22Rv1 (cell line): ENCODE results near the gene ZNF76.

Experiments
- H3K27ac ChIP-seq: fragments of 450-650 bp; 2 replicates; pipeline ENCODE4 v1.5.1; 2017
- CTCF ChIP-seq: fragments of 450-650 bp; IDR thresholded peaks from 2 replicates; pipeline ENCODE4 v1.5.1; 2017; ENCODE audit warnings: mild to moderate bottlenecking
- ZFX ChIP-seq: fragments of 450-650 bp; IDR thresholded peaks from 2 replicates; pipeline ENCODE4 v1.6.1; 2017; ENCODE audit warnings: antibody characterized with exemption, borderline replicate concordance

ZNF76 gene

GRCh38 chr6:35259194-35259947, at the start of gene ZNF76:
ZNF76 (plus strand) TSS chr6:35259735; CDS start chr6:35281152, 21,417 bp downstream.
- H3K27ac ChIP-seq, result peak within 1 kb of the TSS; percentile 75
- TF ChIP-seq CTCF (no peak), ZFX (no peak)

- TF ChIP-seq CTCF (no peak), ZFX (no peak)
- H3K27ac ChIP-seq, result no peak overlapping the region
Measured at GRCh38 chr6:35213298-35213791, 46.2 kb upstream of the ZNF76 start.

GRCh38 chr6:35213824-35214756, 45.4 kb upstream of the ZNF76 start, which contains the start of gene SCUBE3:
SCUBE3 (plus strand) TSS chr6:35213956; CDS start chr6:35214419, 463 bp downstream.
- TF ChIP-seq CTCF (no peak), ZFX (no peak)
- no peak within 1 kb of the TSS for H3K27ac ChIP-seq

- H3K27ac ChIP-seq, result no peak overlapping the region
- TF ChIP-seq ZFX (no peak), CTCF (no peak)
Measured at GRCh38 chr6:35214869-35215664, 44.5 kb upstream of the ZNF76 start.

DNA sequence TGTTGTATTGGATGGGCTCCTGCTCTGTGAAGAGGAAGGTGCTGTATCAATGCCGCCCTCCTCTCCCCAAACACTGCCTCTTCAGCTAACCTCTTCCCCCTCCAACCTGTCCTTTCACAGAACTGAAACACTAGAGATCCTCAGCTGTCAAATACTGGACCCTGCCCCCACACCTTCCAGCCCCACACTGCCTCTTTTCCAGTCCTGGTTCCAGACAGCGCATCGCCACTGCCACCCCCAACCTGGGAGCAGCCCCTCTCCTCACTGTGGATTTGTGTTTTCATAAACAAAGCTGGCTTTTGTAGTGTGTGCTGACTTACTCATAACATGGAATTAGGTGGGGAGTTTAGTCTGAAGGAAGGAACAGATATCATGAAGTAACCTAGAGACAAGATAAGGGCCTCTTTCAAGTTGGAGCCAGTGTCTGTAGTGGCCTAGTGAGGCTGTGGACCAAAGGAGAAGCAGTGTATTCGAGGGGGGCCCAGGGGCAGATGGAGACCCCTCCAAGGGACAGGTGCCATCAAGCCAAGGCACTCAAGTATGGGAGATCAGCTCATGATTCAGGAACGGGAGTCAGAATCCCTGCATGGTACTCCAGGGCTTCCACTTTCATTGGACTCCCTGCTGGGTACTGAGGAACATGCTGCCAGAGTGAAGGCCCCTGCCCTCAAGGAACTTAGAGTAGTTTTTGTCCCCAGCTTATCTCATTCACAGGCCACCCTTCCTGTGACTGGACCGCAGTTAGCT, 43.7 kb upstream of the ZNF76 start:
- H3K27ac ChIP-seq, result no peak overlapping the region
- TF ChIP-seq CTCF (no peak), ZFX (no peak)

DNA sequence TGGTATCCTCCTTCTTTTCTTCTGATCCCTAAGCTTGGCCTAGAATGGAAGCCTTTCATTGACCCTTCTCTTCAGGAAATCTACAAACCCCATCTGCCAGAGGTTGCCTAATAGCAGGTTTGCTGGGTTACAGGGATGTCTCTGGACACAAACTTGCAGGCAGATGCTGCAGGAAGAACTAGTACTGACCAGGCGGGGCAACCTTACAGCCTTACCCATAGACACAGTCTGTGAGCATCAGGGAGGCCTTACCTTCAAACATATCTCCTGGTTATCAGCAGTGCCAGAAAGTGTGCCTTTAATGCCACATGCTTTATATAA, 43.2 kb upstream of the ZNF76 start:
- H3K27ac ChIP-seq, result no peak overlapping the region
- TF ChIP-seq CTCF, result no peak
- no peak for TF ChIP-seq ZFX
